ENCODE data around the gene BOLA3.
"Not testable (repeated sequence)": the region's sequence is repeated elsewhere in the genome, so short reads cannot be mapped to it uniquely, and the experiment has no call there.

BOLA3 gene

GRCh38 chr2:74148457-74149246 is 940 bp upstream of the BOLA3 start:
- DNase-seq = no peak

GRCh38 chr2:74146929-74147726 is 584 bp downstream of the BOLA3 start:
- DNase-seq = no peak

GRCh38 chr2:74142340-74142739 is 5.4 kb downstream of the BOLA3 start:
- no peak for DNase-seq

GRCh38 chr2:74138600-74139323 is 8.9 kb downstream of the BOLA3 start:
- DNase-seq = no peak

GRCh38 chr2:74137651-74138599 is 9.8 kb downstream of the BOLA3 start:
- DNase-seq = no peak

GRCh38 chr2:74131901-74132300 is 15.8 kb downstream of the BOLA3 start:
- no peak for DNase-seq

- DNase-seq = no peak
Measured at GRCh38 chr2:74130211-74130995, 17.3 kb downstream of the BOLA3 start.

GRCh38 chr2:74128206-74128605 is 19.5 kb downstream of the BOLA3 start:
- no peak for DNase-seq

GRCh38 chr2:74123955-74124354 is 23.8 kb downstream of the BOLA3 start:
- not testable (repeated sequence) for DNase-seq

- not testable (repeated sequence) for DNase-seq
Measured at GRCh38 chr2:74121846-74122245, 25.9 kb downstream of the BOLA3 start.

GRCh38 chr2:74119912-74120825 is 27.5 kb downstream of the BOLA3 start:
- peak; percentile 86 for DNase-seq

- no peak for DNase-seq
Measured at GRCh38 chr2:74119339-74119738, 28.4 kb downstream of the BOLA3 start.

- DNase-seq = no peak
Measured at GRCh38 chr2:74111380-74111779, 36.3 kb downstream of the BOLA3 start.

GRCh38 chr2:74110537-74110936 is 37.2 kb downstream of the BOLA3 start:
- no peak for DNase-seq

- DNase-seq = no peak
Measured at GRCh38 chr2:74109551-74109950, 38.2 kb downstream of the BOLA3 start.

GRCh38 chr2:74107071-74107470 is 40.6 kb downstream of the BOLA3 start:
- no peak for DNase-seq

- DNase-seq = no peak
Measured at GRCh38 chr2:74105413-74105812, 42.3 kb downstream of the BOLA3 start.

- DNase-seq = no peak
Measured at GRCh38 chr2:74104839-74105238, 42.9 kb downstream of the BOLA3 start.

- DNase-seq = no peak
Measured at GRCh38 chr2:74103763-74104162, 43.9 kb downstream of the BOLA3 start.

- no peak for DNase-seq
Measured at GRCh38 chr2:74102516-74102915, 45.2 kb downstream of the BOLA3 start.
